Kidney capillary endothelial cell (primary cell): Measurements from ENCODE around the gene FADD.
"Not testable (repeated sequence)": the region's sequence is repeated elsewhere in the genome, so short reads cannot be mapped to it uniquely, and the experiment has no call there.

Experiments used
- DNase-seq: peaks from one replicate; pipeline ENCODE4 v3.0.0-alpha.2; 2018; ENCODE audit warnings: low spot score

The FADD gene

GRCh38 chr11:70205049-70205725 lies 2.1 kb downstream of the FADD start:
- no peak for DNase-seq

GRCh38 chr11:70205766-70206165 lies 2.7 kb downstream of the FADD start:
- DNase-seq: no peak

- DNase-seq: no peak
These were observed 3.3 kb downstream of the FADD start for GRCh38 chr11:70206226-70206981.

GRCh38 chr11:70206982-70207376 lies 3.9 kb downstream of the FADD start:
- no peak for DNase-seq

- DNase-seq: no peak
These were observed 4.5 kb downstream of the FADD start for GRCh38 chr11:70207531-70208131.

- DNase-seq: no peak
These were observed 6.4 kb downstream of the FADD start for GRCh38 chr11:70209391-70209912.

- no peak for DNase-seq
These were observed 7.0 kb downstream of the FADD start for GRCh38 chr11:70210051-70210501.

- DNase-seq: no peak
These were observed 7.4 kb downstream of the FADD start for GRCh38 chr11:70210530-70210929.

GRCh38 chr11:70212227-70212811 lies 9.2 kb downstream of the FADD start:
- DNase-seq: no peak

- not testable (repeated sequence) for DNase-seq
These were observed 14.3 kb downstream of the FADD start for GRCh38 chr11:70217388-70217787.

GRCh38 chr11:70218076-70218475 lies 15.0 kb downstream of the FADD start:
- DNase-seq: not testable (repeated sequence)

- no peak for DNase-seq
These were observed 17.0 kb downstream of the FADD start for GRCh38 chr11:70220136-70220535.

GRCh38 chr11:70220920-70221319 lies 17.8 kb downstream of the FADD start:
- DNase-seq: no peak

- DNase-seq: no peak
These were observed 22.6 kb downstream of the FADD start for GRCh38 chr11:70225681-70226177.

- DNase-seq: no peak
These were observed 23.1 kb downstream of the FADD start for GRCh38 chr11:70226183-70226582.

GRCh38 chr11:70226967-70227366 lies 23.9 kb downstream of the FADD start:
- DNase-seq: no peak

- DNase-seq: no peak
These were observed 26.6 kb downstream of the FADD start for GRCh38 chr11:70229737-70230136.

- no peak for DNase-seq
These were observed 27.2 kb downstream of the FADD start for GRCh38 chr11:70230151-70230839.

GRCh38 chr11:70230840-70231710 lies 28.0 kb downstream of the FADD start:
- DNase-seq: no peak

GRCh38 chr11:70233034-70233433 lies 29.9 kb downstream of the FADD start:
- no peak for DNase-seq

- DNase-seq: peak; percentile 80
These were observed 30.4 kb downstream of the FADD start for GRCh38 chr11:70233511-70233934.
